Vagina (tissue), 2 donors: ENCODE measurements around the gene ACSF3. TPM values are rescaled to one million over a fixed set of nuclear protein-coding genes. Genes with fewer than 3 reads are reported as not detected.

Source experiments
- DNase-seq, 2 donors: peaks; one replicate each; pipeline ENCODE4 v3.0.0-alpha.2; 2017; ENCODE audit errors: extremely low spot score in 2 of 2
- H3K27ac ChIP-seq: fragments of 200-600 bp; sonication (generic); one replicate; pipeline ENCODE4 v1.5.1; 2019
- H3K27me3 ChIP-seq: fragments of 200-600 bp; sonication (generic); one replicate; pipeline ENCODE4 v1.5.1; 2019
- H3K36me3 ChIP-seq, 2 donors: fragments of 200-600 bp; sonication (generic); one replicate each; pipeline ENCODE4 v1.5.1; 2017 to 2019
- H3K4me1 ChIP-seq: fragments of 200-600 bp; sonication (generic); one replicate; pipeline ENCODE4 v1.5.1; 2019
- H3K4me3 ChIP-seq, 2 donors: fragments of 200-600 bp; sonication (generic); 1 replicate in 1 of 2; 2 replicates in 1 of 2; pipeline ENCODE4 v1.5.1; 2016 to 2019
- H3K9me3 ChIP-seq: fragments of 200-600 bp; sonication (generic); one replicate; pipeline ENCODE4 v1.5.1; 2019
- CTCF ChIP-seq, 3 experiments: fragments of 450-650 bp in 2 of 3; fragments of 200-600 bp in 1 of 3; sonication (generic) in 1 of 3; IDR thresholded peaks; one replicate each; pipeline ENCODE4 v1.5.1; 2017 to 2019; ENCODE audit warnings: antibody characterized with exemption in 3 of 3, mild to moderate bottlenecking in 2 of 3, moderate library complexity in 2 of 3
- POLR2A ChIP-seq, 2 donors: fragments of 450-650 bp; IDR thresholded peaks; one replicate each; pipeline ENCODE4 v1.6.1; 2017; ENCODE audit warnings: antibody characterized with exemption in 2 of 2, mild to moderate bottlenecking in 2 of 2, moderate library complexity in 2 of 2
- POLR2AphosphoS5 ChIP-seq, 2 donors: sonication (generic); formaldehyde crosslinking; IDR thresholded peaks; one replicate each; pipeline ENCODE4 v1.9.0; 2017; ENCODE audit warnings: antibody characterized with exemption in 2 of 2, mild to moderate bottlenecking in 2 of 2, low read depth in 1 of 2; ENCODE audit not compliant: insufficient read depth in 1 of 2
- intact Hi-C: fragments of 100-400 bp; cut with DNase I; formaldehyde crosslinking; loops from one replicate; pipeline ENCODE4 v1.15.1; 2023
- total RNA-seq: library from RNA; depleted of rRNA; stranded (reverse); fragments of >200 nt; gene quantifications from one replicate; pipeline ENCODE4 v1.2.3, GENCODE V29; 2016

ACSF3 gene
- total RNA-seq, 1 donor from 2014 or later = 23.3 TPM

- H3K36me3 ChIP-seq = peaks cover 0 to 51% of the 10 kb centered on the region in 2 donors
Observed at GRCh38 chr16:89119166-89119621, 25.5 kb downstream of the ACSF3 start.

GRCh38 chr16:89119661-89120141 is 26.0 kb downstream of the ACSF3 start:
- H3K9me3 ChIP-seq = no peaks in the 10 kb centered on the region
- no peak overlapping the region for H3K27ac ChIP-seq
- H3K4me1 ChIP-seq = no peaks in the 10 kb centered on the region
- no peak overlapping the region for H3K4me3 ChIP-seq
- H3K36me3 ChIP-seq = peaks cover 0 to 46% of the 10 kb centered on the region in 2 donors
- intact Hi-C loops = no loop called here
- no peaks in the 10 kb centered on the region for H3K27me3 ChIP-seq
- no peak for DNase-seq
- TF ChIP-seq POLR2A (IDR thresholded peaks at IDR 0.05) (no peak), CTCF (IDR thresholded peaks at IDR 0.05) (no peak), POLR2AphosphoS5 (IDR thresholded peaks at IDR 0.05; ENCODE audit: insufficient read depth in 1 of 2, low read depth in 1 of 2) (no peak)

More at GRCh38 chr16:89119166-89119621, 25.5 kb downstream of the ACSF3 start:
- Histone ChIP-seq H3K4me1 (no peaks in the 10 kb centered on the region), H3K27ac (no peak overlapping the region), H3K27me3 (no peaks in the 10 kb centered on the region), H3K4me3 (no peak overlapping the region), H3K9me3 (no peaks in the 10 kb centered on the region)
- DNase-seq = no peak
- intact Hi-C loops = no loop called here
- no peak for TF ChIP-seq POLR2AphosphoS5 (IDR thresholded peaks at IDR 0.05; ENCODE audit: insufficient read depth in 1 of 2, low read depth in 1 of 2)
- no peak for TF ChIP-seq POLR2A (IDR thresholded peaks at IDR 0.05)
- no peak for TF ChIP-seq CTCF (IDR thresholded peaks at IDR 0.05)

- intact Hi-C loops = no loop called here
- no peak overlapping the region for H3K4me3 ChIP-seq
- peaks cover 0 to 41% of the 10 kb centered on the region in 2 donors for H3K36me3 ChIP-seq
Observed at GRCh38 chr16:89120281-89120680, 26.6 kb downstream of the ACSF3 start.

GRCh38 chr16:89120921-89121351 is 27.3 kb downstream of the ACSF3 start:
- Histone ChIP-seq H3K27me3 (no peaks in the 10 kb centered on the region), H3K36me3 (peaks cover 0 to 39% of the 10 kb centered on the region in 2 donors), H3K27ac (no peak overlapping the region), H3K9me3 (no peaks in the 10 kb centered on the region), H3K4me3 (no peak overlapping the region), H3K4me1 (no peaks in the 10 kb centered on the region)
- TF ChIP-seq POLR2A (IDR thresholded peaks at IDR 0.05) (no peak), CTCF (IDR thresholded peaks at IDR 0.05) (no peak), POLR2AphosphoS5 (IDR thresholded peaks at IDR 0.05; ENCODE audit: insufficient read depth in 1 of 2, low read depth in 1 of 2) (no peak)
- no peak for DNase-seq
- intact Hi-C loops = no loop called here

More at GRCh38 chr16:89120281-89120680, 26.6 kb downstream of the ACSF3 start:
- TF ChIP-seq POLR2AphosphoS5 (IDR thresholded peaks at IDR 0.05; ENCODE audit: insufficient read depth in 1 of 2, low read depth in 1 of 2) (no peak), CTCF (IDR thresholded peaks at IDR 0.05) (no peak), POLR2A (IDR thresholded peaks at IDR 0.05) (no peak)
- no peak for DNase-seq
- Histone ChIP-seq H3K4me1 (no peaks in the 10 kb centered on the region), H3K27me3 (no peaks in the 10 kb centered on the region), H3K27ac (no peak overlapping the region), H3K9me3 (no peaks in the 10 kb centered on the region)

- intact Hi-C loops = no loop called here
- DNase-seq = no peak
- H3K4me3 ChIP-seq = no peak overlapping the region
- H3K4me1 ChIP-seq = no peaks in the 10 kb centered on the region
- H3K9me3 ChIP-seq = no peaks in the 10 kb centered on the region
- H3K36me3 ChIP-seq = peaks cover 0 to 40% of the 10 kb centered on the region in 2 donors
- TF ChIP-seq CTCF (IDR thresholded peaks at IDR 0.05) (no peak), POLR2A (IDR thresholded peaks at IDR 0.05) (no peak), POLR2AphosphoS5 (IDR thresholded peaks at IDR 0.05; ENCODE audit: insufficient read depth in 1 of 2, low read depth in 1 of 2) (no peak)
- no peak overlapping the region for H3K27ac ChIP-seq
- no peaks in the 10 kb centered on the region for H3K27me3 ChIP-seq
Observed at GRCh38 chr16:89121691-89122321, 28.2 kb downstream of the ACSF3 start.
